Measurements from ENCODE around the gene PPARG. TPM values are rescaled to one million over a fixed set of nuclear protein-coding genes. Genes with fewer than 3 reads are reported as not detected.
A peak's percentile ranks its signal among the peaks of the same experiment; 100 is the strongest.

PPARG gene
- total and polyA plus RNA-seq, 10 of the 15 experiments (the other 5 are each of a cell fraction or from before 2014, with no cell fraction given), result 0.06 to 0.86 (median 0.12) TPM; not detected in 5

- Histone ChIP-seq H3K4me2 (ENCODE audit: control insufficient read depth, insufficient read depth) (no peak overlapping the region), H3K4me3 (no peak overlapping the region), H2AFZ (ENCODE audit: control insufficient read depth, low read depth, low read length) (no peak overlapping the region), H3K36me3 (ENCODE audit: control insufficient read depth in 2 of 2, insufficient read depth in 2 of 2, low read length in 1 of 2) (no peaks in the 10 kb centered on the region), H3K4me1 (ENCODE audit: control insufficient read depth, insufficient read depth, low read length) (no peaks in the 10 kb centered on the region), H4K20me1 (ENCODE audit: control insufficient read depth, insufficient read depth) (no peaks in the 10 kb centered on the region), H3K9ac (ENCODE audit: control insufficient read depth, insufficient read depth, low read length) (no peak overlapping the region), H3K27ac (ENCODE audit: control insufficient read depth, insufficient read depth) (no peak overlapping the region), H3K27me3 (replicated peaks in 1 of 2; ENCODE audit: control insufficient read depth in 2 of 2, insufficient read depth in 2 of 2, low read length in 1 of 2) (no peaks in the 10 kb centered on the region; a peak in 2 of 4 replicates), H3K9me3 (replicated peaks; ENCODE audit: control insufficient read depth, insufficient read depth, low read length) (no peaks in the 10 kb centered on the region), H3K79me2 (ENCODE audit: control insufficient read depth, insufficient read depth, low read length) (no peaks in the 10 kb centered on the region)
- intact Hi-C loops (cut with micrococcal nuclease; ENCODE audit: unreplicated experiment) (no loop called here), in situ Hi-C loops (cut with MboI) (no loop called here)
- BruUV-seq (replicated peaks), result no TSS peak
- ChIA-PET SMC1A (ENCODE audit: uncharacterized antibody, unreplicated experiment) (interaction anchor here (0.8 kb wide), 1 partner anchor 9 kb away, joined by 3 read pairs; no protein-coding TSS in a partner anchor), POLR2A (interaction anchor here (1.4 kb wide), 1 partner anchor 33 kb away, joined by 3 read pairs; no protein-coding TSS in a partner anchor), CTCF (interaction anchor here (0.6 to 0.8 kb wide), 4 partner anchors 11 to 255 kb away, joined by 3 to 4 read pairs (median 4); no protein-coding TSS in a partner anchor), RAD21 (ENCODE audit: unreplicated experiment) (interaction anchor here (0.9 to 1.5 kb wide), 3 partner anchors 11 to 233 kb away, joined by 3 read pairs; no protein-coding TSS in a partner anchor)
- WGBS (ENCODE audit: insufficient coverage, insufficient replicate concordance, low lambda C conversion rate, missing lambda C conversion rate), result 27% methylated on average over 6 of the region's 6 CpGs
- FAIRE-seq, result no peak
- peak; percentile 40 for ATAC-seq
- DNase-seq (ENCODE audit: low read depth, low spot score), result no peak
- TF ChIP-seq POLR2AphosphoS5 (IDR thresholded peaks at IDR 0.05; ENCODE audit: low read length) (no peak), KLF5 (IDR thresholded peaks at IDR 0.05; ENCODE audit: partially characterized antibody) (no peak), ZNF217 (IDR thresholded peaks at IDR 0.05) (no peak), ZSCAN29 (IDR thresholded peaks at IDR 0.05) (no peak), NFIC (IDR thresholded peaks at IDR 0.05; ENCODE audit: low read depth, low read length) (no peak), CTCF (IDR thresholded peaks at IDR 0.05 in 2 of 3, conservative IDR thresholded peaks at IDR 0.05 in 1 of 3; ENCODE audit: control insufficient read depth in 2 of 3, extremely low read depth in 1 of 3, insufficient read depth in 1 of 3, low read depth in 3 of 3, low read length in 3 of 3) (no peak), SMARCA5 (IDR thresholded peaks at IDR 0.05) (no peak), RAD51 (IDR thresholded peaks at IDR 0.05) (no peak), E2F8 (IDR thresholded peaks at IDR 0.05; ENCODE audit: low read depth, partially characterized antibody) (no peak), MYC (IDR thresholded peaks at IDR 0.05; ENCODE audit: insufficient read depth, insufficient read length, insufficient replicate concordance, low read length, severe bottlenecking) (no peak), MTA3 (IDR thresholded peaks at IDR 0.05; ENCODE audit: borderline replicate concordance, low read length) (no peak), IRF5 (IDR thresholded peaks at IDR 0.05; ENCODE audit: borderline replicate concordance) (no peak), JUND (IDR thresholded peaks at IDR 0.05; ENCODE audit: low read depth, low read length) (no peak), ZBED1 (IDR thresholded peaks at IDR 0.05; ENCODE audit: borderline replicate concordance) (no peak), BCLAF1 (IDR thresholded peaks at IDR 0.05) (no peak)
These were observed 42.2 kb upstream of the PPARG start for GRCh38 chr3:12246497-12247163.
